ENCODE results near the gene SHOC1. TPM values are rescaled to one million over a fixed set of nuclear protein-coding genes. Genes with fewer than 3 reads are reported as not detected.

Gene SHOC1
- total and polyA plus RNA-seq, 10 donors: 0.07 TPM; not detected in 9

GRCh38 chr9:111762556-111762955 lies 32.2 kb downstream of the SHOC1 start:
- Histone ChIP-seq H3K27ac (no peak overlapping the region), H3K36me3 (no peaks in the 10 kb centered on the region), H3K4me1 (peaks cover 0 to 18% (median 5%) of the 10 kb centered on the region in 6 donors), H3K27me3 (replicated peaks in 1 of 7) (no peaks in the 10 kb centered on the region), H3K9me3 (peaks cover 0 to 20% (median 18%) of the 10 kb centered on the region in 8 donors), H3K4me3 (no peak overlapping the region)
- DNase-seq: no peak
- TF ChIP-seq CTCF (IDR thresholded peaks at IDR 0.05 in 8 of 11, conservative IDR thresholded peaks at IDR 0.05 in 3 of 11) (no peak), POLR2A (IDR thresholded peaks at IDR 0.05) (no peak), POLR2AphosphoS5 (IDR thresholded peaks at IDR 0.05) (no peak)
- 0 to 55% (median 0%) methylated on average over 2 of the region's 2 CpGs for WGBS, 5 donors
- intact Hi-C loops (cut with DNase I; ENCODE audit: low total_unique reads): loop anchor here (5.0 kb wide), 1 partner anchor 310 kb away; no protein-coding TSS in a partner anchor

DNA sequence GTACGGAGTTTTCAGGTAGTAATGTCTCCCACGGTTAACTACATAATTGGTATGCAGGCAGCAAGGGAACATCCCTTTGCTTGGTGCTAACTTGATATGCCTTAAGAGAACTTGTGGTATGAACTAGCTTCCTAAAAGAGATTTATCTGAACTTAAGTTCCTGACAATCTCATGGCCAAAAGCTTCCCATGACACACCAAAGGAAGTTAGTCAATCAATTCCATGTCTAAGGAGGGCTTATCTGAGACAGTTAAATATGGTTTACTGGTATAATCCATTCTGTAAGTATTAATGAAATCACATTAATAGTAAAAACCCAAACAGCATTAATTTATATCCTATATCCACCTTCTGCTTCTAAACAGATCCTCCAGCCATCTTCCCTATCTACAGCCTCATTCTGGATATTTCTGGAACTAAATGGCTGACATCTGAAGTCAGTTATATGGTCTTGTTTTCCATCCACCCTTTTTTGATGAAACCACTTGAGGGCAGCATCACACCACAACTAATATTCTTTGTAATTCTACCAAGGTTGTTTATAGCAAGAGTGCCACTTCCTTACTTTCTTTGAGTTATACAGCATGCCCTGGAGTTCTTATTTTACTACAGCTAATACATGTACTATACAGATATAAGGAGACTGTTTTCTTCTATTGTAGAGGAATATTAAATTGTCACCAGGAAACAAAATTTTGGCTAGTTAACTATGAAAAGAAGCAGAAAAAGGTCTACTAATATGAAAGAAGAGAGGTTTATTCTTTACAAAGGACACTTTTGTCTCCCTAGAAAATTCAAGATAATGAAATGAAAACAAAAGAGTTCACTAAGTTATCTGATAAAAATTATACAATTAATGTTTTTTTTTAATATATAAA lies 34.7 kb downstream of the SHOC1 start:
- Histone ChIP-seq H3K9me3 (no peaks in the 10 kb centered on the region), H3K4me1 (peaks cover 0 to 18% (median 5%) of the 10 kb centered on the region in 6 donors), H3K4me3 (no peak overlapping the region), H3K27me3 (replicated peaks in 1 of 7) (no peaks in the 10 kb centered on the region), H3K36me3 (no peaks in the 10 kb centered on the region), H3K27ac (peak overlapping the region in 1 of 8 donors; percentile 40)
- no peak for DNase-seq
- WGBS, 5 donors: 85 to 94% (median 90%) methylated on average over 2 of the region's 2 CpGs
- peak; percentile 44 to 86 (median 73) for TF ChIP-seq CTCF (IDR thresholded peaks at IDR 0.05 in 8 of 11, conservative IDR thresholded peaks at IDR 0.05 in 3 of 11)
- no peak for TF ChIP-seq POLR2AphosphoS5 (IDR thresholded peaks at IDR 0.05)
- no peak for TF ChIP-seq POLR2A (IDR thresholded peaks at IDR 0.05)
- intact Hi-C loops (cut with DNase I; ENCODE audit: low total_unique reads): loop anchor here (5.0 kb wide), 1 partner anchor 312 kb away; no protein-coding TSS in a partner anchor

DNA sequence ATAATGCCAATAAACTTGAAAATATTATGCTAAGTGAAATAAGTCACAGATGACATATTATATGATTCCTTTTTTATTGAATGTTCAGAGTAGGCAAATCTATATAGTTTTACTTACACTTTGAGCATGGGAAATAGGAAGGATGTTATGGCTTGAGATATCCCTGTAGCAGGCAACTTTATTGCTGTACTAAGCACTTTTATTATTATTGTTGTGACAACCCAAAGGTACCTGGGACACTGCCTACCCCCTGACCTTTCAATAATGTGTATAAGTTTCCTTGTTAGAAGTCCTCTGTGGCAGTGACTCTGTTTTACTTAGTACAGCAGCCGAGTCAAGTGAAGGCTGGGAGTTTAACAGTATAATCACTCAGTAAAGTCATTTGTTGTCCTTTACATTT lies 39.9 kb downstream of the SHOC1 start:
- 67 to 89% (median 74%) methylated on average over 1 of the region's 1 CpG for WGBS, 5 donors

More for the DNA sequence above, 39.9 kb downstream of the SHOC1 start:
- Histone ChIP-seq H3K4me3 (no peak overlapping the region), H3K4me1 (peaks cover 0 to 4% (median under 1%) of the 10 kb centered on the region in 6 donors), H3K36me3 (no peaks in the 10 kb centered on the region), H3K27ac (no peak overlapping the region), H3K27me3 (replicated peaks in 1 of 7) (no peaks in the 10 kb centered on the region), H3K9me3 (peaks cover 0 to 28% (median 17%) of the 10 kb centered on the region in 8 donors)
- TF ChIP-seq POLR2A (IDR thresholded peaks at IDR 0.05): no peak
- no peak for TF ChIP-seq POLR2AphosphoS5 (IDR thresholded peaks at IDR 0.05)
- TF ChIP-seq CTCF (IDR thresholded peaks at IDR 0.05 in 8 of 11, conservative IDR thresholded peaks at IDR 0.05 in 3 of 11): no peak
- no peak for DNase-seq
- intact Hi-C loops (cut with DNase I; ENCODE audit: low total_unique reads): no loop called here

Data from spleen (tissue), 11 donors.